ENCODE measurements around the gene SULT1E1.

Gene SULT1E1

GRCh38 chr4:69800599-69800998 lies 59.3 kb downstream of the SULT1E1 start:
- in situ Hi-C loops (cut with HindIII; ENCODE audit: low sequenced_read_pairs), result no loop called here

GRCh38 chr4:69799337-69799736 lies 60.6 kb downstream of the SULT1E1 start:
- in situ Hi-C loops (cut with HindIII; ENCODE audit: low sequenced_read_pairs), result no loop called here

GRCh38 chr4:69793732-69794131 lies 66.2 kb downstream of the SULT1E1 start:
- in situ Hi-C loops (cut with HindIII; ENCODE audit: low sequenced_read_pairs), result no loop called here
